ENCODE data around the gene AATF. TPM values are rescaled to one million over a fixed set of nuclear protein-coding genes. Genes with fewer than 3 reads are reported as not detected.

Gene AATF
- total and polyA plus RNA-seq, 12 donors, result 21.0 to 68.2 (median 41.1) TPM

GRCh38 chr17:36931096-36931696 is 17.6 kb upstream of the AATF start:
- Histone ChIP-seq H3K27ac (no peak overlapping the region), H3K4me1 (replicated peaks in 1 of 2) (peaks cover 10 to 29% of the 10 kb centered on the region in 2 donors), H3K27me3 (peaks cover 90% of the 10 kb centered on the region), H3K4me3 (no peak overlapping the region), H3K36me3 (replicated peaks in 1 of 2) (no peaks in the 10 kb centered on the region), H3K9me3 (replicated peaks in 1 of 3) (no peaks in the 10 kb centered on the region)
- DNase-seq, result no peak
- WGBS, 4 donors, result 42 to 62% (median 56%) methylated on average over 7 of the region's 7 CpGs
- intact Hi-C loops (cut with DNase I), result no loop called here
- TF ChIP-seq POLR2A (IDR thresholded peaks at IDR 0.05), result no peak
- TF ChIP-seq CTCF (IDR thresholded peaks at IDR 0.05), result no peak

DNA sequence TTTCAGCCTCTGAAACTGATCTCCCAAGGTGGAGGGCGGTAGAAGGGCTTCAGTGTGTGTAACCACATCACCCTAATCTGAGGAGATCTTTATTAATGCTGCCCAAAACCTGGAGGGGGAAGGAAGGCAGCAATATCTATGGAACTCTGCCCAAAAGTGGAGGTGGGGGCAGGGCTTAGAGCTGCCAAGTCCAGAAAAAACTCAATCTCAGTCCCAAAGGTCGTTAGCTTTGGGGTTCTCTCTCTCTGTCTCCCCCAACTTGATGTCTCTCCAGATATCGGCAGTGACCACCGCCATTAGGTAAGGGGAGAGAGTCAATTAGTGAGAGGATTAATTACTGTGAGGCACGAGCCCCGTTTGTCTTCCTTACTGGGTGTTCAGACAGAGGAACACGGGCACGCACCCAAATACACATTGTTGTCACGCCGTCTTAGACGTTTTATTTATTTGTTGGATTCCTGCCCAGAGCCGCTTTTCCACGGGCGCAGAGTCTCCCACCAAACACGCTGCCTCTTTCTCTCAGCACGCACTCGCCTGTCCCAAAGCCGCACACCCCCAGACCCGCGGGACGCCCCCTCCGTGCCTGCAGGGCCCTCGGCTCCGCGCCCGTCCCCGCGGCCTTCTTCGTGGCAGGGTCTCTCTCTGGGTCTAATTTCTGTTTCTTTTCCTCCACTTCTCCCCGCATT is 16.9 kb upstream of the AATF start:
- no peaks in the 10 kb centered on the region for H3K36me3 ChIP-seq (replicated peaks in 1 of 2)
- peaks cover 90% of the 10 kb centered on the region for H3K27me3 ChIP-seq
- intact Hi-C loops (cut with DNase I), result no loop called here
- TF ChIP-seq CTCF (IDR thresholded peaks at IDR 0.05), result no peak
- TF ChIP-seq POLR2A (IDR thresholded peaks at IDR 0.05), result no peak
- DNase-seq, result peak in 3 of 7 donors; percentile 28 to 58 (median 47)
- 5 to 9% (median 6%) methylated on average over 25 to 30 of the region's 30 CpGs for WGBS, 4 donors
- no peaks in the 10 kb centered on the region for H3K9me3 ChIP-seq (replicated peaks in 1 of 3)
- H3K4me3 ChIP-seq, result peak overlapping the region in 1 of 4 donors; percentile 9
- H3K27ac ChIP-seq, result no peak overlapping the region
- peaks cover 11 to 35% of the 10 kb centered on the region in 2 donors for H3K4me1 ChIP-seq (replicated peaks in 1 of 2)

GRCh38 chr17:36932383-36932693 is 16.4 kb upstream of the AATF start:
- TF ChIP-seq POLR2A (IDR thresholded peaks at IDR 0.05), result no peak
- TF ChIP-seq CTCF (IDR thresholded peaks at IDR 0.05), result no peak
- Histone ChIP-seq H3K4me1 (replicated peaks in 1 of 2) (peaks cover 15 to 40% of the 10 kb centered on the region in 2 donors), H3K27me3 (peaks cover 90% of the 10 kb centered on the region), H3K4me3 (peak overlapping the region in 1 of 4 donors; percentile 9), H3K27ac (no peak overlapping the region), H3K36me3 (replicated peaks in 1 of 2) (no peaks in the 10 kb centered on the region), H3K9me3 (replicated peaks in 1 of 3) (no peaks in the 10 kb centered on the region)
- WGBS, 4 donors, result 4 to 7% (median 4%) methylated on average over 16 of the region's 16 CpGs
- DNase-seq, result no peak
- intact Hi-C loops (cut with DNase I), result no loop called here

- DNase-seq, result no peak
- TF ChIP-seq POLR2A (IDR thresholded peaks at IDR 0.05), result no peak
- no peak for TF ChIP-seq CTCF (IDR thresholded peaks at IDR 0.05)
- peaks cover 94% of the 10 kb centered on the region for H3K27me3 ChIP-seq
- intact Hi-C loops (cut with DNase I), result no loop called here
- no peaks in the 10 kb centered on the region for H3K36me3 ChIP-seq (replicated peaks in 1 of 2)
- H3K9me3 ChIP-seq (replicated peaks in 1 of 3), result no peaks in the 10 kb centered on the region
- H3K27ac ChIP-seq, result no peak overlapping the region
- WGBS, 4 donors, result 11 to 15% (median 14%) methylated on average over 31 to 40 of the region's 40 CpGs
- H3K4me1 ChIP-seq (replicated peaks in 1 of 2), result peaks cover 15 to 43% of the 10 kb centered on the region in 2 donors
- H3K4me3 ChIP-seq, result no peak overlapping the region
Observed at GRCh38 chr17:36932694-36933511, 15.9 kb upstream of the AATF start.

All from adrenal gland (tissue), 12 donors.